Endothelial cell (in vitro differentiated cells): ENCODE data around the gene SIM2. TPM values are rescaled to one million over a fixed set of nuclear protein-coding genes. Genes with fewer than 3 reads are reported as not detected.

Source experiments
- DNase-seq: peaks from one replicate; pipeline ENCODE4 v3.0.0; 2021; ENCODE audit warnings: low spot score
- H3K27ac Mint-ChIP-seq: one replicate; pipeline ENCODE4 v1.8.0; 2021; ENCODE audit warnings: mixed read lengths, inconsistent platforms; ENCODE audit not compliant: unreplicated experiment
- H3K27me3 Mint-ChIP-seq: one replicate; pipeline ENCODE4 v1.8.0; 2021; ENCODE audit warnings: mild to moderate bottlenecking, moderate library complexity, mixed read lengths, inconsistent platforms; ENCODE audit not compliant: unreplicated experiment
- H3K36me3 Mint-ChIP-seq: one replicate; pipeline ENCODE4 v1.8.0; 2021; ENCODE audit warnings: mild to moderate bottlenecking, low read depth, mixed read lengths, inconsistent platforms; ENCODE audit not compliant: unreplicated experiment
- H3K4me1 Mint-ChIP-seq: one replicate; pipeline ENCODE4 v1.8.0; 2021; ENCODE audit warnings: mild to moderate bottlenecking, mixed read lengths, inconsistent platforms; ENCODE audit not compliant: unreplicated experiment
- H3K4me3 Mint-ChIP-seq: one replicate; pipeline ENCODE4 v1.8.0; 2021; ENCODE audit warnings: mild to moderate bottlenecking, mixed read lengths, inconsistent platforms; ENCODE audit not compliant: unreplicated experiment
- H3K9me3 Mint-ChIP-seq: one replicate; pipeline ENCODE4 v1.8.0; 2021; ENCODE audit warnings: mixed read lengths, inconsistent platforms; ENCODE audit not compliant: unreplicated experiment
- total RNA-seq: library from RNA; stranded (reverse); fragmentation: NEBNext Ultra II Directional; extraction: Animal tissue kit (Norgen Biotek cat#: 25700); gene quantifications from one replicate; pipeline ENCODE4 v1.2.1, GENCODE V29; 2021; ENCODE audit not compliant: unreplicated experiment
- TF ChIP-seq, protein P1 (sequence below): fragments of 200-600 bp; sonication (generic); IDR thresholded peaks from one replicate; pipeline ENCODE4 v1.5.0; 2021; ENCODE audit warnings: antibody characterized with exemption; ENCODE audit not compliant: unreplicated experiment

The SIM2 gene
- total RNA-seq, 1 donor from 2014 or later: 17.1 TPM

GRCh38 chr21:36751383-36751782, 52.5 kb downstream of the SIM2 start:
- peaks cover 16% of the 10 kb centered on the region for H3K27me3 Mint-ChIP-seq
- no peak overlapping the region for H3K4me3 Mint-ChIP-seq
- H3K27ac Mint-ChIP-seq: peak overlapping the region; percentile 95
- DNase-seq: peak; percentile 36
- TF ChIP-seq, protein P1, sequence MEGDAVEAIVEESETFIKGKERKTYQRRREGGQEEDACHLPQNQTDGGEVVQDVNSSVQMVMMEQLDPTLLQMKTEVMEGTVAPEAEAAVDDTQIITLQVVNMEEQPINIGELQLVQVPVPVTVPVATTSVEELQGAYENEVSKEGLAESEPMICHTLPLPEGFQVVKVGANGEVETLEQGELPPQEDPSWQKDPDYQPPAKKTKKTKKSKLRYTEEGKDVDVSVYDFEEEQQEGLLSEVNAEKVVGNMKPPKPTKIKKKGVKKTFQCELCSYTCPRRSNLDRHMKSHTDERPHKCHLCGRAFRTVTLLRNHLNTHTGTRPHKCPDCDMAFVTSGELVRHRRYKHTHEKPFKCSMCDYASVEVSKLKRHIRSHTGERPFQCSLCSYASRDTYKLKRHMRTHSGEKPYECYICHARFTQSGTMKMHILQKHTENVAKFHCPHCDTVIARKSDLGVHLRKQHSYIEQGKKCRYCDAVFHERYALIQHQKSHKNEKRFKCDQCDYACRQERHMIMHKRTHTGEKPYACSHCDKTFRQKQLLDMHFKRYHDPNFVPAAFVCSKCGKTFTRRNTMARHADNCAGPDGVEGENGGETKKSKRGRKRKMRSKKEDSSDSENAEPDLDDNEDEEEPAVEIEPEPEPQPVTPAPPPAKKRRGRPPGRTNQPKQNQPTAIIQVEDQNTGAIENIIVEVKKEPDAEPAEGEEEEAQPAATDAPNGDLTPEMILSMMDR: no peak
- no peaks in the 10 kb centered on the region for H3K9me3 Mint-ChIP-seq
- peaks cover 51% of the 10 kb centered on the region for H3K4me1 Mint-ChIP-seq
- peaks cover 46% of the 10 kb centered on the region for H3K36me3 Mint-ChIP-seq

DNA sequence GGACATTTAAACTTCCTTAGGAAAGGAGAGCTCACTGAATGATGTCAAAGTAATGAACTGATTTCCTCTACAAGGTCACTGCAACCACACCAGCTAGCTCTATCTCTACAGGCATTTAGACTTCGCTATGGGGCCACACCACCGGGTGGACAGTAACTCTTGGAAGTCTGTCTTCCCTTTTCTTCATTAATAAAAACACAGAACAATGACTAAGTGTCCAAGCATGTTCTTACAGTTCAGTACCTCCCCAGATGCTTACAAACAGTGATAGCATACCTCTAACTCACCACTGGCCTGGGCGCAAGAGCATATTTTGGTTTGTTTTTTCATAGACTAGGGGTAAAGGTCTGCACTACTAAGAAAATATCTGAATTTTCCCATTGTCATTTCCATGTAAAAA, 54.6 kb downstream of the SIM2 start:
- H3K4me1 Mint-ChIP-seq: peaks cover 42% of the 10 kb centered on the region
- H3K4me3 Mint-ChIP-seq: no peak overlapping the region
- no peaks in the 10 kb centered on the region for H3K9me3 Mint-ChIP-seq
- TF ChIP-seq, protein P1: no peak
- H3K27me3 Mint-ChIP-seq: peaks cover 6% of the 10 kb centered on the region
- no peak overlapping the region for H3K27ac Mint-ChIP-seq
- DNase-seq: no peak
- peaks cover 44% of the 10 kb centered on the region for H3K36me3 Mint-ChIP-seq

DNA sequence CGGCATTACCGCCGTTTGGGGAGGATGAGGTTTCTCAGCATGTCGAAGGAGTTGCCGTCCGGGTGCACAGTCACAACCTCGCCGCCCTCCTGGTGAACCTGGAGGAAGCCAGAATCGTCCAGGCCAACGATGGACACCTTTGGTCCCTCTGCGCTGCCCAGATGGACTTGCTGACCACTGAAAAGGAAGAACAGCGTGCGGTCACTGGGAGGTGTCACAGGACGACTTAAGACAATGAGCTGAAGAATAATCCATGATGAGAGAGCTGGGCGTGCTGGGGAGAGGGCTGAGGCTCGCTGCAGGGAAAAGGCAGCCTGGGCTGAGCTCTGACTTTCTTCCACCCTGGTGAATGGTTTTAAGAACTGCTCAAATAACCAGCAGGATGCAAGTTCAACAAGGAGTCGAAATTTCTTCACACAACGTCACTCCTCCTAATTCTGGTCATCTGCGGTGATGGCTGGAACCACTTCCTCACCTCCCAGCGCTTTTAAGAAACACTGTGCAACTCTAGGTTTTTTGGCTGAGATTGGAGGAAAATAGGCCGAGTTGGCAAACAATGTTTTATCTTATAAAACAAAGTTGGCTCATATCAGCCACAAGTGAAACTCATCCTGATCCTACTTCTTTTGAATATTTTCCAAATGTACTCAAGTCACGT, 55.5 kb downstream of the SIM2 start:
- Mint-ChIP-seq H3K4me1 (peaks cover 39% of the 10 kb centered on the region), H3K4me3 (no peak overlapping the region), H3K27me3 (peaks cover 1% of the 10 kb centered on the region), H3K36me3 (peaks cover 45% of the 10 kb centered on the region), H3K27ac (no peak overlapping the region), H3K9me3 (no peaks in the 10 kb centered on the region)
- no peak for DNase-seq
- TF ChIP-seq, protein P1: no peak

DNA sequence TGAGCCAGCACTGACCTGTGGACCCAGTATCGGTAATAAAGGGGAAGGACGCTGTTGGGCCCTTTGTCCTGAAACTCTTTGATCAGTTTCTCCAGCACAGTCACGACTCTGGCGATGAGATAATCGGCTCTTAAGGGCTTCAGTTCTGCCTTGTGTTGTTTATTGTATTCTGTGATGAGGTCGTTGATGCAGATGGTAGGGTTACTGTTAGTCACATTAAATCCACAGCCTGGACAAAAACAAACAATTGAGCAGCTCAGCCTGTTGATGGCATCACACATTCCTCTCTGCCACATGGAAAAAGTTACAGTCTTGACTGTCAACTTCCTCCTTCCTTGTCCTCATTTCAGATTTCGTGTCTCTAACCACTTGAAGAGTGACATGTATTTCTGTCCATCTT, 57.6 kb downstream of the SIM2 start:
- Mint-ChIP-seq H3K36me3 (peaks cover 47% of the 10 kb centered on the region), H3K4me3 (no peak overlapping the region), H3K9me3 (no peaks in the 10 kb centered on the region), H3K27me3 (peaks cover 1% of the 10 kb centered on the region), H3K27ac (peak overlapping the region; percentile 70), H3K4me1 (peaks cover 23% of the 10 kb centered on the region)
- TF ChIP-seq, protein P1: no peak
- no peak for DNase-seq

- Mint-ChIP-seq H3K36me3 (peaks cover 47% of the 10 kb centered on the region), H3K9me3 (no peaks in the 10 kb centered on the region), H3K4me1 (peaks cover 16% of the 10 kb centered on the region), H3K27me3 (peaks cover 1% of the 10 kb centered on the region), H3K27ac (no peak overlapping the region), H3K4me3 (no peak overlapping the region)
- TF ChIP-seq, protein P1: no peak
- DNase-seq: no peak
Measured at GRCh38 chr21:36757196-36757595, 58.3 kb downstream of the SIM2 start.
